HG02798 (cell line): ENCODE results near the gene BTBD2.
"Not testable (repeated sequence)": the region's sequence is repeated elsewhere in the genome, so short reads cannot be mapped to it uniquely, and the experiment has no call there.

ENCODE experiments used
- ATAC-seq: cut with Tn5 transposase; IDR thresholded peaks from one replicate; pipeline ENCODE4 v1.9.1; 2021; ENCODE audit warnings: mild to moderate bottlenecking; ENCODE audit not compliant: unreplicated experiment, poor library complexity

BTBD2 gene

DNA sequence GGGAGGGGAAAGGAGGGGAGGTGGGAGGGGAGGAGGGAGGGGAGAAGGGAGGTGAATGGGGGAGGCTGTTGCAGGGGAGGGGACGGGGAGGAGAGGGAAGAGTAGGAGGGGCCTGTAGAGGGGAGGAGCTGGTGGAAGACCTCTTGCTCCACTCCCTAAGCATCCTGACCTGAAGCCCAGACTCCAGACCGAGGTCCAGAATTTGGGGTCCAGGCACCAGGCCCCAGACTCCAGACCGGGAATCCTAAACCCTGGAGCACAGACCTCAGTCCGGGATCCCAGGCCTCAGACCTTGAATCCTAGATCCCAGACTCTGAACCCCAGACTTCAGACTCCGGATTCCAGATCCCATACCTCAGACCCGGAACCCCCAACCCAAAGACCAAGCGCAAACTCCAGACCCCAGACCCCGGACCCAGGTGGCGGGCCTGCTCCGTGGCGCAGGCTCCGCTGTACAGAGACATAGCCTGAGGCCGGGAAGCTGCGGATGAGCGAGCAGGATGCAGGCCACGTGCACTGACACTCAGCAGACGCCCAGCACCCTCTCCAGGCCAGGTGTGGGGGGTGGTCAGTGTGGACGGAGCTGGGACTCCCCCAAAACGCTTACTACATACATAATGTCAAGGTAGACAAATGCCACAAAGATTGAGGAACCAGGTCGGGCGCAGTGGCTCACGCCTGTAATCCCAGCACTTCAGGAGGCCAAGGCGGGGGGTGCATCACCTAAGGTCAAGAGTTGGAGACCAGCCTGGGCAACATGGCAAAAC is 710 bp upstream of the BTBD2 start:
- no peak for ATAC-seq

DNA sequence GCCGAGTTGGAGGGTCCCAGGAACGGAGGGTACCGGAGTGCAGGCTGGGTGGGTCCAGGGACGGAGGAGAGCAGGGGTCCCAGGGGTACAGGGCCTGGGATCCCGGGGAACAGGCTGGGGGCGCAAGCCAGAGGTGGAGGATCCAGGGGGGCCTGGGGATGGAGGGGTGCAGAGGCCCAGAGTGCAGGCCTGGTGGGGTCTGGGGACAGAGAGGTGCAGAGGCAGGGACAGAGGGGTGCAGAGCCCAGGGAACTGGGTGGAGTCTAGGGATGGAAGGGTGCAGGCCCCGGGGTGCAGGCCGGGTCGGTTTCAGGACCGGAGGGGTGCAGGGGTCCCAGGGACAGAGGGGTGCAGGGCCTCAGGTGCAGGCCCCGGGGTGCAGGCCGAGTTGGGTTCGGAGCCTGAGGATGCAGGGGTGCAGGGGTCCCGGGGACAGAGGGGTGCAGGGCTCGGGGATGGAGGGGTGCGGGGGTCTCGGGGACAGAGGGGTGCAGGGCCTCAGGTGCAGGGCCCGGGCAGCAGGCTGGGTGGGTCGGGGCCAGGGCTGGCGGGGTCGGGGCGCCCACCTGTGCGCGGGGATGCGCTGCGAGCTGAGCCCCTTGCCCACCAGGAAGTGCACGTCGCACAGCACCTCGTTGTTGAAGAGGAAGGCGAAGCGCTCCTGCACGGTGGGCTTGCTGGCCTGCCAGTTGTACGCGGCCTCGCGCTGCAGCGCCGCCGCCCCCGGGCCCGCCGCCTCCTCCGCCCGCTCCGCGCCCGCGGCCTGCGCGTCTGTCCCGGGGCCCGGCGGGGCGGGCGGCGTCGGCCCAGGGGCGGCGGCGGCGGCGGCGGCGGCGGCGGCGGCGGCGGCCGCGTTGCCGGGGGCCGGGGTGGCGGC is 545 bp downstream of the BTBD2 start:
- no peak for ATAC-seq

DNA sequence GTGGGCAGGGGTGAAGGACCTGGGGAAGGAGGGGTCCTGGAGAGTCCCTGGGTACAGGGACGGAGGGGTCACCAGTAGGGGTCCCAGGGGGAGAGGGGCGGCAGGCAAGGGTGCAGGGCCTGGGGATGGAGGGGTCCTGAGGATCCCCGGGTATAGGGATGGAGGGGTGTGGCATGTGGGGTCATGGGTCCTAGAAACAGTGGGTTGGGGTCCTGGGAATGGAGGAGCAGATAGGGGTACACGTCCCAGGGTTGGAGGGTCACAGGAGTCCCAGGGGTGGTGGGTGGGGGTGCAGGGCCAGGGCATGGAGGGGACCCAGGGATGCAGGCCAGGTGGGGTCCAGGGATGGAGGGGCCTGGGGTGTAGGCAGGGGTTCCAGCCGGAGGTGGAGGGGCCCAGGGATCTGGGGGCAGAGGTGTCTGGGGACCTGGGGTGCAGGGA is 1.4 kb downstream of the BTBD2 start:
- no peak for ATAC-seq

DNA sequence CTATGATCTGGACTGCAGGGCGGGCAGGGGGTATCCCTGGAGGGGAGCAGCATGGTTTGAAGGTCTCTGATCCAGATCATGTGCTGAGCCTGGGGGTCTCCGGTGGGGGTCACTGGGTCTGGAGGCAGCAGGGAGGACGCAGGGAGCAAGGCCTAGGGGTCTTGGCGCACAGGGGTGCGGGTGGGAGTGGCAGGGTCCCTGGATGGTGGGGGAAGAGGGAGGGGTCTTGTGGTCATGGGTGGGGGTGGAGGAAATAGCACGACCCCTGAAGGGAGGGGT is 1.9 kb downstream of the BTBD2 start:
- no peak for ATAC-seq

DNA sequence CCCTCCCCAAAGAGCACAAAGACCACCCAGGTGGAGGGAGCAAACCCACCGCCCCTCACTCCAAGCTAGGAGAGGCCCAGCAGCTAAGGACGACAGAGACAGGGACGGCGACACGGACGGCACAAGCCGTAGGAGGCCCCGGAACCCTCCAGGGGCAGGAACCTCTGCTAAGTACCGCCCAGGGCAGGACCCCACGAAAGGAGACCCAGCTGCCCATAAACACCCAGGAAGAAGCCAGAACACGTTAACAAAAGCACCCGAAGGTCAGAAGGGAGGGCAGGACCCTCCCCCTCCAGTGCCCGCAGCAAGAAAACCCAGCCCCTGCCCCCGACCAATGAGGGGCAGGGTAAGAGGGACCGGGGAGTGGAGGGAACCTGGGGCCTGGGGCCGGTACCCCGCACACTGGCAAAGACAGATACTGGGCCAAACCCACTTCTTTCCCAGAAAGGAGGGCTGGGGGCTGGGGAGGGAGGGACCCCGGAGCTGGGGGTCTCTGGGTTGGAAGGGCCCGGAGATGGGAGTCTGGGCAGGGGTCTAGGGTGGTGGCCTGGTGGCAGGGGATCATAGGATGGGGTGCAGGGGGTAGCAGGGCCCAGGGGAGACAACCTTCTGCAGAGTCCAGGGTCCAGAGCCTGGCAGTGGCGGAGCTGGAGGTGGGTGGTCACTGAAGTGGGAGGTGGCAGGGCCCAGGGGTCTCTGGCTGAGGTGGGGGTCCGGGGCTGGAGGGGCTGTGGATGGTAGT is 2.4 kb downstream of the BTBD2 start:
- ATAC-seq, result no peak

DNA sequence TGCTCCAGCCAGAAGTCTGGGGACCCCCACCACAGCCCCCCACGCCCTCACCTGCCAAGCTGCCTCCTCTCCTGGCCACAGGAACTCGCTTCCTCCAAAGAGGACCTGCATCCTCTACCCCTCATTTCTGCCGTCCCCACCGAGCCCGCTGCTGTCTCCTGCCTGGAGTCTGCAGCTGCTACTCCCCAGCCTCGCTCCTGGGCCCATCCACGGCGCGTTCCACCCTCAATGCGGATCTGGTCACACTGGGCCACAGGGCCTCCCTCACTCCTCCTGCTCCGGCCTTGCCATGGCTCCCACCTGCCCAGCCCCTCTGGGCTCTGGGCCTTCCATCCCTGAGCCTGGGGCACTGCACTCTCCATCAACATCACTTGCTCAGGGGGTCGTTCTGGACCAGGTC is 4.3 kb downstream of the BTBD2 start:
- no peak for ATAC-seq

DNA sequence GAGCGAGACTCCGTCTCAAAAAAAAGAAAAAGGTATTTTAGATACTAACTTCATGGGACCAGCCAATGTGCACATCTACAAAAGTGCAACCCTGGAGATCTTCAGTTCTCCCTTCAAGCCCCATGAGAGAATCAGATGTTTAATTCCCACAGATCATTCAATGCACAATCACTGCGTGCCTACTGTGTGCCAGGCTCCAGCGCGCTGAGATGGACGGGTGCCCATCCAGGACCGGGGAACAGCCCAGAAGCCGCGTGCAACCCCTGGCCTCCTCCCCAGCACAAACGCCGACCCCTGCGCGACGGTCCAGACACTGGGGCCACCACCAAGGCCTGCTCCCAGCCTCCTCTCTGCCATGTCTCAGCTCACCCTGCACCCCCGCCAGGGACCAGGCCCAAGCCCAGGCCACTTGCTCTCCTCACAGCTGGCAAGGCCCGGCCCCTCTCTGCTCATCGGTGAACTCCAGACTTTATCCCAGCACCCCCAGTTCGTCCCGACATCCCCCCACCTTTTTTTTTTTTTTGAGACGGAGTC is 5.3 kb downstream of the BTBD2 start:
- no peak for ATAC-seq

DNA sequence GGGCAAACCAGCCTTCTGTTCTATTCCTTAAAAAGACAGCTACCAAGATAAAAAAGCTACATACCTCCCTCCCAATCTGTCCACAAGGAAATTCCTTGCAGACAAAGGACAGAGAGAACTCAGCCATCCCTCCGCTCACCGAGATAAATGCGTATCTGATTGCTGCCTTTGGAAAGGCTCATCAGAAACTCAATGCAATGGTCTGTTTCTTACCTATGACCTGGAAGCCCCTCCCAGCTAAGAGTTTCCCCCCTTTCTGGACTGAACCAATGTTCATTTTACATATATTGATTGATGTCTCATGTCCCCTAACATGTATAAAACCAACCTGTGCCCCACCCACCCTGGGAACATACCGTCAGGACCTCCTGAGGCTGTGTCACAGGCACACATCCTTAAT is 11.6 kb downstream of the BTBD2 start:
- ATAC-seq, result no peak

DNA sequence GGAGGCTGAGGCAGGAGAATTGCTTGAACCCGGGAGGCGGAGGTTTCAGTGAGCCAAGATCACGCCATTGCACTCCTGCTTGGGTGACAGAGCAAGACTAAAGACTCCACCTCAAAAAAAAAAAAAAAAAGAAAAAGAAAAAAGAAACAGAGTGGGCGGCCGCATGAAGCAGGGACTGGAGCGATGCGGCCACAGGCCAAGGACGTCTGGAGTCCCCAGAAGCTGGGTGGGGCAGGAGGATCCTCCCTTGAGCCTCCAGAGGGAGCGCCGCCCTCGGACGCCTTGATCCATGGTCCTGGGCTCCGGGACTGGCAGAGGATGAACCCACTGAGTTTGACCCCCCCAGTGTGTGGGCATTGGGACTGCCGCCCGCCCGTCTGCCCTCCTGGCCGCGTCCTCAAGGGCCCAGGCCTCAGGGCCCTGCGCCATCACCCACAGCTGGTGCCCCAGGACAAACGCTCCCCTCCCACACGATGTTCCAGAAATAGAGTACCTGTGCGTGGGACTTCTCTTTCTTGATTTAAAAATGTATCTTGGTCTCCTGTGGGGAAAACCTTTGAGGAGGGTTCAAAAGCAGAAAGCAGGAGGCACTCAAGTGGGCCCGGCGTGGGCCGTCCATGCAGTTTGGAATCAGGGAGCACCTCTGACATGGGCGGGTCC is 15.5 kb downstream of the BTBD2 start:
- no peak for ATAC-seq

DNA sequence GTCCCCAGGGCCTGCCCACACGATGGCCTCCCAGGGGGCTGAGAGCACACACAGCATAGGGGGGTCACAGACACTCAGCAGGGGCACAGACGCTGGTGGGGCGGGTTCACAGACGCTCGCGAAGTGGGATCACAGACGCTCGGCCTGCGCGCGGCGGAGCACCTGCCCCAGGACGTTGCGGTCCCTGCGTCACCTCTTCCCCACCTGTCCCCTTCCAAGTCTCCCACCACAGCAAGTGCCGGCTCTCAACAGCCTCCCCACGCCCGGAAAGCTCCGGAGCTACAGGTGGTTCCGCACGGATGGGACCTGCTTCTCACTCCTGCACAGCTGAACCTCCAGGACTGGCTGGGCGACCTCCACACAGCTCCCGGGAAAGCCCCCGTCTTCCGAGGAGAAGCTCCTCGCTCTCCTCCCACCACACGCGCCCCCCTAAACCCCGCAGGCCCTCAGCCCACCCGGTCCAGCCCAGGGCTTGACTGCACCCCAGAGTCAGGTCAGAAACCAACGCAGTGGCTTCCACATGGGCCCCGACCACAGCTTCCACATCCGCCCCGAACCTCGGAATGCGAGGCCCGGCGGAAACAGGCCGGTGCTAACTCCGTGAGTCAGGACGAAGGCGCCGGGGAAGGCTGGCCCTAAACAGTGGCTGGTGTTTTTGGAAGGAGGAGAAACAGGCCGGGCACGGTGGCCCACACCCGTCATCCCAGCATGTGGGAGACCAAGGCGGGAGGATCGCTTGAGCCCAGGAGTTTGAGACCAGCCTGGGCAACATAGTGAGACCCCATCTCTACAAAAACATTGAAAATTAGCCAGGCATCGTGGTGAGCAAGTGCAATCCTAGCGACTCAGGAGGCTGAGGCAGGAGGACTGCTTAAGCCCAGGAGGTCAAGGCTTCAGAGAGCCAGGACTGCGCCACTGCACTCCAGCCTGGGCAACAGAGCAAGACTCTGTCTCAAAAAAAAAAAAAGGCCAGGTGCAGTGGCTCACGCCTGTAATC is 16.5 kb downstream of the BTBD2 start:
- no peak for ATAC-seq

DNA sequence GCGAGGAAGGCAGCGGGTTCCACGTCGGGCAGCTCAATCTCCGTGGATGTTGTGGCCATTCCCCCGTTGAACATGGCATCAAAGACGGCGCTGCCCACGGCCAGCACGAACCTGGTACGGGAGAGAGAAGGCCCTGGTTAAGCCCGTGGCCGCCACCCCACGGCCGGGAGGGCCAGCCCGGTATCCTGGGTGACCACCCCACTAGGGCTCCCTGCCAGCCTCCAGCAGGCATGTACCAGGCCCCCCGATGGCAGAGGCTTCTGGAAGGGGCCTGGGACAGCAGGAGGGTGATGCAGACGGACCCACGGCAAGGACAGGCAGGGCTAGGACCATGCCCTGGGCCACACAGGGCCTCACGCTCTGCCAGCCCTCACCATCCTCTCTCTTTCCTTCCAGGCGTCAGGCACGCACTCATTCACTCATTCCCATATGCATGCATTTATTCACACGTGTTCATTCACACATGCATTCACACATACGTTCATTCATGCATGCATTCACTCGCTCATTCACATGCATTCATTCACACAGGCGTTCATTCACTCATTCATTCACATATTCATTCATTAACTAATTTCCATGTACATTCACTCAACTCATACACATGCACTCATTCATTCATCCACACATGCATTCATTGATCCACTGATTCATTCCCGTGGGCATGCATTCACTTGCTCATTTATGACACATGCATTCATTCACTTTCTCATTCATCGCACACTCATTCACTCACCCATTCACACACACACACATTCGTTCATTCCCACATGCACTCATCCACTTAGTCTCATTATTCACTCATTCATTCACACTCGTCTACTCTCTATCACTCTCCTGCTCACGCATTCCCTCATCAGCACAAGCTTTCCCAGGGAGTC is 17.9 kb downstream of the BTBD2 start:
- ATAC-seq, result no peak

DNA sequence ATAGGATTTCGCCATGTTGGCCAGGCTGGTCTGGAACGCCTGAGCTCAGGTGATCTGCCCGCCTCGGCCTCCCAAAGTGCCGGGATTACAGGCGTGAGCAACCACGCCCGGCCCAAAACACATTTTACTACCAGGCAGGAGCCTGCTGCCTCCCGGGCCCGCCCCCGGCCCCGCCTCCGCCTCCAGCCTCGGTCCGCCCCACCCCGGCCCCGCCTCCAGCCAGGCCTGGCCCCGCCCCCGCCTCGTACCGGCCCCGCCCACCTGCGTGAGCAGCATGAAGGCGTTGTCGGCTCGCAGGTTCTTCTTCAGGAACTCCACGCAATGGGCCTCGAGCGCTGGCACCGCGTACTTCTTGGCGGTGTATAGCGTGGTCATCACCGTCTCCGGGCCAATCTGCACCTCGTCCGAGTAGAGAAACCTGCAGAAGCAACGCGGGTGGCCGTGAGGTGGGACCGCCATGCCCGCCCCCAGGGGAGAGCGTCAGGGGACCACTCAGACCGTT is 22.7 kb downstream of the BTBD2 start:
- no peak for ATAC-seq

DNA sequence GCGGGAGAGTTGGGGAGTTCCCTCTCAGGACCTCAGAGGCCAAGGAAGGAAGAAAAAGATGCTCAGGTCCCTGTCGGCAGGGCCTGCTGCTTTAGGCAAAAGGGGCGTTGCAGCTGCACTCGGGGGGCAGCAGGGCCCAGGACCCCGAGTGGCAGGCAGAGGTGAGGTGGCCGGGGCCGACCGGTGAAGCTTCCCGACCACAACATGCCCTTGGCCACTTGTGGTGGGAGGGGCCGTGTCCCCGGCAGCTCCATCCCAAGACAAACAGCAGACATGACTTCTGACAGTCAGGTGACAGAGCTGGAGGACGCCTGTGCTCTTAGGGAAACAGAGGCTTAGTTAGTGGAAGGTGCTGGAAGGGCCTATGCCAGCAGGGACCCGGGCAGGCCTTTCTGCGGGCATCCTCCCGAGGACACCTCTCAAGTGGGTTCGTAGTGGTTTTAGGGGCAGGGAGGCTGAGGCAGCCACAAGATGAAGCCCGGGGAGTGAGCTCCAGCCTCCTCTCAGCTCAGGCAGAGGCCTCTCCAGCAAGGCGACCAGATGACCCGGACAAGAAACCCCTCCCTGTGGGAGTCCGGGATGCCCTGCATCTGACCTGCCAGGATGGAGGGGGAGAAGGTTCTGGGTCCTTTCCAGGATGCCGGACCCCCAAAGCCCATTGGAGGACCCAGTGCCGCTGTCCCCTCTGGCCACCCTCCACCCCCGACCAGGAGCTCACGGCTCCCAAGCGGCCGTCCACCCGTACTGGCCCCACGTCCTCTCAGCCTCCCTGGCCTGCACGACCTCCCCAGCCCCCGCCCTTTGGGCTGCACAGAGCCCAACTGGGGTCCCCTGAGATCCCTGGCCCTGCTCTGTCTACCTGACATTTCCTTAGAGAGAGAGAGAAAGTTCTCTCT is 24.2 kb downstream of the BTBD2 start:
- no peak for ATAC-seq

DNA sequence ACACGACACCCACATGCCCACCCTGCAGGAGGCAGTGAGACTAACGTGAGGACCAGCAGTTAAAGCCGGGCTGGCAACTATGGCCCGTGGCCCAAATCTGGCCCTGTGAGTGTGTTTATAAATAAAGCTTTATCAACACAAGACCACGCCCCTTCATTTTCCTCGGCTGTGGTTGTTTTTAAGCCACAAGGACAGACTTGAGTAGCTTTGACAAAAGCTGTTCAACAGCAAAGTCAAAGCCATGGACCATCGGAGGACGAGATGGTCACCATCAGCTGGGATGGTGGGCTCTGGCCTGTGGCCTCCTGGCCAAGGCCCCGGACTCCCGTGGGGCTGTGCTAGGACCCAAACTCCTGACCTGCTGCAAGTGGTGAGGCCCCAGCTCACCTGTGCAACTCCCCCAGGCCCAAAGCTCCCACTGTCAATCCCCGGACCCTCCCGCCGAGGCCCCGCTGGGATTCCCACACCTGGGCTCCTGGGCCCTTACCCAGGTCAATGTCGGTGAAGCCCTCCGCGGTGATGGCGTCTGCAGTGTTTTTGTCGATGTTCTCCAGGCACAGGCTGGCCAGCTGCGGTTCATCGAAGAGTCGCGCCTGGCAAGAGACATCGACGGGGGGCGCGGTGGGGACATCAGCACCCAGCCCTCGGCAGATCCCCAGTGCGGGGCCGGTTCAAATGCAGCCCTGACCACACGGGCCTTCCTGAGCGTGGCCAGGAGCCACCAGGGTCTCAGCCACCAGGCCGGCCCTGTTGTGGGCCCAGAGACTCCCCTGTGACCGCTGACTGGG is 25.1 kb downstream of the BTBD2 start:
- no peak for ATAC-seq

DNA sequence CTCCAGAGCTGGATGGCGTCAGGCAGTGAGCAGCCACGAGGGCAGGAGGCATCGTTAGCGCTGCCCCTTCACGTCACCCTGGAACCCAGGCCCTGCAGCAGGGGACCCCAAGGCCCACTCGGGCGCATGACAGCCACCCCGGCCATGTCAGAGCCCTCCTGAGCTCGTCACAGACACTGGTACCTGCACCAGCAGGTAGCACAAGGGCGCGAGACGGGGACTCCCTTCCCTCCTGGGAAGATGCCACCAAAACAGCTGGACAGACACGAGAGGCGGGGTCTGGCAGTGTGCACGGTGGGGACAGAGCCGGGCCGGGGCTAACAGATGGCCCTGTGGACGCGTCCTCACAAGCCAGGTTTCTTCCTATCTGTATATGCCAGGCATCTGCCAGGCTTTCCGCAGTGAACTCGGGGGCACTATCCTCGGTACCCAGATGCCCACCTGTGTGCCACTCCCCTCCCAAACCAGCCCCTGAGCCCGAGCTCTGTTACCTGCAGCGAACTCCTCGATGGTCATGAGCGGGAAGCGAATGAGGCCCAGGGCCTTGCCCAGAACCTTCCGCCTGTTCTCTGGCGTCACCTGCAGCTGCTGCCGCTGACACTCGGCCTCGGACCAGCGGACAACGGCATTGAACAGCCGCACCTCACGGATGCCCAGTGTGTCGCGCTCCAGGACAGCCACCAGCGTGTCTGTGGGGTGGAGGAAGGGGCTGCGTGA is 25.8 kb downstream of the BTBD2 start:
- ATAC-seq, result no peak

DNA sequence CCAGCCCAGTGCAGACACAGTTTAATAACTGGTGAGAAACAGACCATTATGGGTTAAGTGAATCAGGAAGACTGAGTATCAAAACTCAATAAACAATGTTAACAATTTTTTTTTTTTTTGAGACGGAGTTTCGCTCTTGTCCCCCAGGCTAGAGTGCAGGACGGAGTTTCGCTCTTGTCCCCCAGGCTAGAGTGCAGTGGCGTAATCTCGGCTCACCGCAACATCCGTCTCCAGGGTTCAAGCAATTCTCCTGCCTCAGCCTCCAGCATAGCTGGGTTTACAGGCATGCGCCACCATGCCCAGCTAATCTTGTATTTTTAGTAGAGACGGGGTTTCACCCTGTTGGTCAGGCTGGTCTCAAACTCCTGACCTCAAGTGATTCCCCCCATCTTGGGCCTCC is 27.1 kb downstream of the BTBD2 start:
- not testable (repeated sequence) for ATAC-seq
